ENCODE data around the gene PHLPP1. TPM values are rescaled to one million over a fixed set of nuclear protein-coding genes. Genes with fewer than 3 reads are reported as not detected.

The PHLPP1 gene
- polyA plus RNA-seq, 2 of the 4 experiments (the other 2 are of a cell fraction) = 6.5 to 12.1 TPM

DNA sequence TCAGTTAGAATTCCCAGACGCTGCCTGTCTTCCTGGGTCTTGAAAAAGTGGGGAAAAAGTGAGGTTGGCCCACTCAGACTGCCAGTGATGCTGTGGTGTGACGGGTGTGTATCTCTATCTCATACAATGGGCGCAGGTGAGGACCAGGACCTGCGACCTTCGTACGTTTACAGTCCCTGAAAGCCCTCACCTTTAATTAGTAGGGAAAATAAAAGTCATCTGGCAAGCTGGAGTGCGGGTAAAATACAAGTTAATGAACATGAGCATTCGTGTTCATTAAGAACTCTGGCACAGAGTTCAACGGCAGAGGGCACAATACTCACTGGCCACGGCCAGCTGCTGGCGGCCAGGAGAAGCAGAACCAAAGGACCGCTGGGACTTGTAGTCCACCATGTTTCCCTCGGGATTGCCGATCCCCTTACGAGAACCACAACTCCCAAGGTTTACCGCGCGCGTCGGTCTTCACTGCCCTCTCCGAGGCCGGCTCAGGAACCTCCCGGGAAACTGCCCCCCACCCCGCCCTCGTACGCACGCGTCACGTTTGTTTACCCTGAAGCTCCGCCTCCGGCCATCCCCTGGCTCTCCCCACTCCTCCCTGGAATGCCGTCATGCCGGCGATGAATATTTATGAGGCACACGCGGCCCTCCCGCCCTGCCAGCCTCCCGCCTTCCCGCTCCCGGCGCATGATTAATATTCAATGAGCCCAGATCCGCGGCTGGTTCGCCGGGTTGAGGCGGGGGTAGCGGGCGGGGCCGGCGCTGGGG, 488 bp upstream of the PHLPP1 start:
- Histone ChIP-seq H3K9me3 (no peaks in the 10 kb centered on the region), H3K4me3 (peak overlapping the region; percentile 69), H3K27ac (peak overlapping the region; percentile 85 to 93), H3K4me2 (peak overlapping the region; percentile 81), H3K4me1 (peaks cover 25% of the 10 kb centered on the region)
- FAIRE-seq = no peak
- DNase-seq (ENCODE audit: low read depth in 1 of 2, low spot score in 1 of 2) = peak; percentile 89 to 99
- ChIA-PET CTCF (interaction anchor here (0.6 to 5.6 kb wide), 24 partner anchors 11 to 526 kb away, joined by 3 to 48 read pairs (median 4); no protein-coding TSS in a partner anchor), POLR2A (interaction anchor here (0.5 to 1.5 kb wide), 8 partner anchors 11 to 652 kb away, joined by 3 to 9 read pairs (median 5); partner anchors contain the start of gene KDSR)
- peak; percentile 90 to 98 for ATAC-seq
- 5% methylated on average over 18 of the region's 50 CpGs for WGBS (ENCODE audit: missing lambda C conversion rate)
- TF ChIP-seq, protein P1, sequence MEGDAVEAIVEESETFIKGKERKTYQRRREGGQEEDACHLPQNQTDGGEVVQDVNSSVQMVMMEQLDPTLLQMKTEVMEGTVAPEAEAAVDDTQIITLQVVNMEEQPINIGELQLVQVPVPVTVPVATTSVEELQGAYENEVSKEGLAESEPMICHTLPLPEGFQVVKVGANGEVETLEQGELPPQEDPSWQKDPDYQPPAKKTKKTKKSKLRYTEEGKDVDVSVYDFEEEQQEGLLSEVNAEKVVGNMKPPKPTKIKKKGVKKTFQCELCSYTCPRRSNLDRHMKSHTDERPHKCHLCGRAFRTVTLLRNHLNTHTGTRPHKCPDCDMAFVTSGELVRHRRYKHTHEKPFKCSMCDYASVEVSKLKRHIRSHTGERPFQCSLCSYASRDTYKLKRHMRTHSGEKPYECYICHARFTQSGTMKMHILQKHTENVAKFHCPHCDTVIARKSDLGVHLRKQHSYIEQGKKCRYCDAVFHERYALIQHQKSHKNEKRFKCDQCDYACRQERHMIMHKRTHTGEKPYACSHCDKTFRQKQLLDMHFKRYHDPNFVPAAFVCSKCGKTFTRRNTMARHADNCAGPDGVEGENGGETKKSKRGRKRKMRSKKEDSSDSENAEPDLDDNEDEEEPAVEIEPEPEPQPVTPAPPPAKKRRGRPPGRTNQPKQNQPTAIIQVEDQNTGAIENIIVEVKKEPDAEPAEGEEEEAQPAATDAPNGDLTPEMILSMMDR (IDR thresholded peaks at IDR 0.05) = peak; percentile 75
- TF ChIP-seq SMC3 (IDR thresholded peaks at IDR 0.05) = peak; percentile 87
- peak; percentile 80 to 81 for TF ChIP-seq RAD21 (conservative IDR thresholded peaks at IDR 0.05 in 1 of 2, IDR thresholded peaks at IDR 0.05 in 1 of 2)
- peak; percentile 70 for TF ChIP-seq BHLHE40 (IDR thresholded peaks at IDR 0.05; ENCODE audit: low read depth, low read length)
- TF ChIP-seq, protein P2, sequence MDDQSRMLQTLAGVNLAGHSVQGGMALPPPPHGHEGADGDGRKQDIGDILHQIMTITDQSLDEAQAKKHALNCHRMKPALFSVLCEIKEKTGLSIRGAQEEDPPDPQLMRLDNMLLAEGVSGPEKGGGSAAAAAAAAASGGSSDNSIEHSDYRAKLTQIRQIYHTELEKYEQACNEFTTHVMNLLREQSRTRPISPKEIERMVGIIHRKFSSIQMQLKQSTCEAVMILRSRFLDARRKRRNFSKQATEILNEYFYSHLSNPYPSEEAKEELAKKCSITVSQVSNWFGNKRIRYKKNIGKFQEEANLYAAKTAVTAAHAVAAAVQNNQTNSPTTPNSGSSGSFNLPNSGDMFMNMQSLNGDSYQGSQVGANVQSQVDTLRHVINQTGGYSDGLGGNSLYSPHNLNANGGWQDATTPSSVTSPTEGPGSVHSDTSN (IDR thresholded peaks at IDR 0.05) = 0 out of 2 replicates have a peak, but pooled peaks have one; percentile 38
- TF ChIP-seq HOXB13 (CRISPR knock-in tag; IDR thresholded peaks at IDR 0.05; ENCODE audit: low read depth) = no peak
- TF ChIP-seq POLR2A (IDR thresholded peaks at IDR 0.05; ENCODE audit: low read length) = no peak

DNA sequence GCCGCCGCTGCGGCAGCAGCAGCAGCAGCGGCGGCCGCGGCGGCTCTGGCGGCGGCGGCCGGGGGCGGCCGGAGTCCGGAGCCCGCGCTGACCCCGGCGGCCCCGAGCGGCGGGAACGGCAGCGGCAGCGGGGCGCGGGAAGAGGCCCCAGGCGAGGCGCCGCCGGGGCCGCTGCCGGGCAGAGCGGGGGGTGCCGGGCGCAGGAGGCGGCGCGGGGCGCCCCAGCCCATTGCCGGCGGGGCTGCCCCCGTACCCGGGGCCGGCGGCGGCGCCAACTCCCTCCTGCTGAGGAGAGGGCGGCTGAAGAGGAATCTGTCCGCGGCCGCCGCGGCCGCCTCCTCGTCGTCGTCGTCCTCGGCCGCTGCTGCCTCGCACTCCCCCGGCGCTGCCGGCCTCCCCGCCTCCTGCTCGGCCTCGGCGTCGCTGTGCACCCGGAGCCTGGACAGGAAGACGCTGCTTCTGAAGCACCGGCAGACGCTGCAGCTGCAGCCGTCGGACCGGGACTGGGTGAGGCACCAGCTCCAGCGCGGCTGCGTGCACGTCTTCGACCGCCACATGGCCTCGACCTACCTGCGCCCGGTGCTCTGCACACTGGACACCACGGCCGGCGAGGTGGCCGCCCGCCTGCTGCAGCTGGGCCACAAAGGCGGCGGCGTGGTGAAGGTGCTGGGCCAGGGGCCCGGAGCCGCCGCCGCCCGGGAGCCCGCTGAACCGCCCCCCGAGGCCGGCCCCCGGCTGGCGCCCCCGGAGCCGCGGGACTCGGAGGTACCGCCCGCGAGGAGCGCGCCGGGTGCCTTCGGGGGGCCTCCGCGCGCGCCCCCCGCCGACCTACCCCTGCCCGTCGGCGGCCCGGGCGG, 646 bp downstream of the PHLPP1 start:
- ATAC-seq (peak in 1 of 2 experiments; percentile 52; a peak in 3 of 6 replicates), DNase-seq (ENCODE audit: low read depth in 1 of 2, low spot score in 1 of 2) (peak; percentile 14 to 53), FAIRE-seq (no peak)
- TF ChIP-seq, protein P3, sequence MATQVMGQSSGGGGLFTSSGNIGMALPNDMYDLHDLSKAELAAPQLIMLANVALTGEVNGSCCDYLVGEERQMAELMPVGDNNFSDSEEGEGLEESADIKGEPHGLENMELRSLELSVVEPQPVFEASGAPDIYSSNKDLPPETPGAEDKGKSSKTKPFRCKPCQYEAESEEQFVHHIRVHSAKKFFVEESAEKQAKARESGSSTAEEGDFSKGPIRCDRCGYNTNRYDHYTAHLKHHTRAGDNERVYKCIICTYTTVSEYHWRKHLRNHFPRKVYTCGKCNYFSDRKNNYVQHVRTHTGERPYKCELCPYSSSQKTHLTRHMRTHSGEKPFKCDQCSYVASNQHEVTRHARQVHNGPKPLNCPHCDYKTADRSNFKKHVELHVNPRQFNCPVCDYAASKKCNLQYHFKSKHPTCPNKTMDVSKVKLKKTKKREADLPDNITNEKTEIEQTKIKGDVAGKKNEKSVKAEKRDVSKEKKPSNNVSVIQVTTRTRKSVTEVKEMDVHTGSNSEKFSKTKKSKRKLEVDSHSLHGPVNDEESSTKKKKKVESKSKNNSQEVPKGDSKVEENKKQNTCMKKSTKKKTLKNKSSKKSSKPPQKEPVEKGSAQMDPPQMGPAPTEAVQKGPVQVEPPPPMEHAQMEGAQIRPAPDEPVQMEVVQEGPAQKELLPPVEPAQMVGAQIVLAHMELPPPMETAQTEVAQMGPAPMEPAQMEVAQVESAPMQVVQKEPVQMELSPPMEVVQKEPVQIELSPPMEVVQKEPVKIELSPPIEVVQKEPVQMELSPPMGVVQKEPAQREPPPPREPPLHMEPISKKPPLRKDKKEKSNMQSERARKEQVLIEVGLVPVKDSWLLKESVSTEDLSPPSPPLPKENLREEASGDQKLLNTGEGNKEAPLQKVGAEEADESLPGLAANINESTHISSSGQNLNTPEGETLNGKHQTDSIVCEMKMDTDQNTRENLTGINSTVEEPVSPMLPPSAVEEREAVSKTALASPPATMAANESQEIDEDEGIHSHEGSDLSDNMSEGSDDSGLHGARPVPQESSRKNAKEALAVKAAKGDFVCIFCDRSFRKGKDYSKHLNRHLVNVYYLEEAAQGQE (IDR thresholded peaks at IDR 0.05) = no peak
- TF ChIP-seq, protein P4, sequence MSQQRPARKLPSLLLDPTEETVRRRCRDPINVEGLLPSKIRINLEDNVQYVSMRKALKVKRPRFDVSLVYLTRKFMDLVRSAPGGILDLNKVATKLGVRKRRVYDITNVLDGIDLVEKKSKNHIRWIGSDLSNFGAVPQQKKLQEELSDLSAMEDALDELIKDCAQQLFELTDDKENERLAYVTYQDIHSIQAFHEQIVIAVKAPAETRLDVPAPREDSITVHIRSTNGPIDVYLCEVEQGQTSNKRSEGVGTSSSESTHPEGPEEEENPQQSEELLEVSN (IDR thresholded peaks at IDR 0.05; ENCODE audit: borderline replicate concordance, low read depth) = peak; percentile 58
- TF ChIP-seq RFX5 (IDR thresholded peaks at IDR 0.05) = no peak
- no peak for TF ChIP-seq JUNB (IDR thresholded peaks at IDR 0.05)
- TF ChIP-seq, protein P5, sequence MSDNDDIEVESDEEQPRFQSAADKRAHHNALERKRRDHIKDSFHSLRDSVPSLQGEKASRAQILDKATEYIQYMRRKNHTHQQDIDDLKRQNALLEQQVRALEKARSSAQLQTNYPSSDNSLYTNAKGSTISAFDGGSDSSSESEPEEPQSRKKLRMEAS (IDR thresholded peaks at IDR 0.05) = peak; percentile 64; the same call in 1 of the 2 replicates
- no peak for TF ChIP-seq EHMT2 (IDR thresholded peaks at IDR 0.05; ENCODE audit: low read depth)
- ChIA-PET CTCF (interaction anchor here (0.6 to 5.6 kb wide), 17 partner anchors 16 to 266 kb away, joined by 3 to 48 read pairs (median 4); no protein-coding TSS in a partner anchor), POLR2A (interaction anchor here (1.2 to 1.5 kb wide), 2 partner anchors 10 to 96 kb away, joined by 6 to 7 read pairs; no protein-coding TSS in a partner anchor)
- Histone ChIP-seq H3K4me1 (peaks cover 36% of the 10 kb centered on the region), H3K27ac (peak overlapping the region; percentile 85 to 93), H3K4me2 (peak overlapping the region; percentile 92), H3K4me3 (peak overlapping the region; percentile 69), H3K9me3 (no peaks in the 10 kb centered on the region)
- no CpG with 5 or more reads among the region's 127 CpGs for WGBS (ENCODE audit: missing lambda C conversion rate)
